SK-N-SH treated with all-trans-retinoic acid at 6 μM for 48 hours (cell line): ENCODE data around the gene SELENOW.

Experiments used
- CSDC2 ChIP-seq: fragments of 250-450 bp; sonication (Bioruptor Pico); IDR thresholded peaks from 2 replicates; pipeline ENCODE4 v1.5.0; 2020; ENCODE audit warnings: mild to moderate bottlenecking, moderate library complexity
- PATZ1 ChIP-seq: fragments of 250-450 bp; sonication (Bioruptor Pico); IDR thresholded peaks from 2 replicates; pipeline ENCODE4 v1.8.0; 2020; ENCODE audit warnings: mild to moderate bottlenecking, moderate library complexity, borderline replicate concordance
- ZFP3 ChIP-seq: fragments of 250-450 bp; sonication (Bioruptor Pico); IDR thresholded peaks from 2 replicates; pipeline ENCODE4 v1.5.0; 2020; ENCODE audit warnings: mild to moderate bottlenecking, moderate library complexity
- ZNF565 ChIP-seq: fragments of 450-650 bp; formaldehyde crosslinking; conservative IDR thresholded peaks from 2 replicates; pipeline ENCODE4 v1.5.0; 2020; ENCODE audit warnings: low read depth, mild to moderate bottlenecking, moderate library complexity
- ZNF8 ChIP-seq: fragments of 450-650 bp; formaldehyde crosslinking; IDR thresholded peaks from 2 replicates; pipeline ENCODE4 v1.5.0; 2020; ENCODE audit warnings: mild to moderate bottlenecking, moderate library complexity

- TF ChIP-seq ZNF8 (CRISPR knock-in tag) (no peak), ZFP3 (CRISPR knock-in tag) (no peak), CSDC2 (no peak), ZNF565 (CRISPR knock-in tag) (no peak), PATZ1 (no peak)
These were observed 21.9 kb upstream of the SELENOW start for GRCh38 chr19:47756627-47756929.
